ENCODE results near the gene UTS2B.

Gene UTS2B

DNA sequence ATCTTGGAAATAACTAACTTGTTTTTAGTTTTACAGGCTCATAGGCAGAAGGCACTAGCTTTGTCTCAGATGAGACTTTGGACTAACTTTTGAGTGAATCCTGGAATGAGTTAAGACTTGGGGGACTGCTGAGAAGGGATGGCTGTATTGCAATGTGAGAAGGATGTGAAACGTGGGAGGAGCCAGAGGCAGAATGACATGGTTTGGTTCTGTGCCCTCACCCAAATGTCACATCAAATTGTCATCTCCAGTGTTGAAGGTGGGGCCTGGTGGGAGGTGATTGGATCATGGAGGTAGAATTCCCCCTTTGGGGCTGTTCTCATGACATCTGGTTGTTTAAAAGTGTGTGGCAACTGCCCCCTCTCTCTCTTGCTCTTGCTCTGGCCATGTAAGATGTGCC is 29.9 kb downstream of the UTS2B start:
- TF ChIP-seq, protein P1, sequence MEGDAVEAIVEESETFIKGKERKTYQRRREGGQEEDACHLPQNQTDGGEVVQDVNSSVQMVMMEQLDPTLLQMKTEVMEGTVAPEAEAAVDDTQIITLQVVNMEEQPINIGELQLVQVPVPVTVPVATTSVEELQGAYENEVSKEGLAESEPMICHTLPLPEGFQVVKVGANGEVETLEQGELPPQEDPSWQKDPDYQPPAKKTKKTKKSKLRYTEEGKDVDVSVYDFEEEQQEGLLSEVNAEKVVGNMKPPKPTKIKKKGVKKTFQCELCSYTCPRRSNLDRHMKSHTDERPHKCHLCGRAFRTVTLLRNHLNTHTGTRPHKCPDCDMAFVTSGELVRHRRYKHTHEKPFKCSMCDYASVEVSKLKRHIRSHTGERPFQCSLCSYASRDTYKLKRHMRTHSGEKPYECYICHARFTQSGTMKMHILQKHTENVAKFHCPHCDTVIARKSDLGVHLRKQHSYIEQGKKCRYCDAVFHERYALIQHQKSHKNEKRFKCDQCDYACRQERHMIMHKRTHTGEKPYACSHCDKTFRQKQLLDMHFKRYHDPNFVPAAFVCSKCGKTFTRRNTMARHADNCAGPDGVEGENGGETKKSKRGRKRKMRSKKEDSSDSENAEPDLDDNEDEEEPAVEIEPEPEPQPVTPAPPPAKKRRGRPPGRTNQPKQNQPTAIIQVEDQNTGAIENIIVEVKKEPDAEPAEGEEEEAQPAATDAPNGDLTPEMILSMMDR (conservative IDR thresholded peaks at IDR 0.05; ENCODE audit: low read length) = no peak
- no peak for DNase-seq (ENCODE audit: low read depth)
- H3K4me3 ChIP-seq (ENCODE audit: low read length) = no peak overlapping the region

DNA sequence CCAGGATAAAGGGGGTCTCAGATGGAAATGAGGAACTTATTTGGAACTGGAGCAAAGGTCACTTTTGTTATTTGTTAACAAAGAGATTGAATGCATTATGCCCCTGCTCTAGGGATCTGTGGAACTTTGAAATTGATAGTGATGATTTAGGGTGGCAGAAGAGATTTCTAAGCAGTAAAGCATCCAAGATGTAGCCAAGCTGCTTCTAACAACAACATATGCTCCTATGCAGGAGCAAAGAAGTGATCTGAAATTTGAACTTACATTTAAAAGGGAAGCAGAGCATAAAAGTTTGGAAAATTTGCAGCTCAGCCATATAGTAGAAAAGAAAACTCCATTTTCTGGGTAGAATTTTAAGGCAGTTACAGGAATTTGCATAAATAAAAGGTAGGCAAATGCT is 31.5 kb downstream of the UTS2B start:
- TF ChIP-seq, protein P1 (conservative IDR thresholded peaks at IDR 0.05; ENCODE audit: low read length) = no peak
- H3K4me3 ChIP-seq (ENCODE audit: low read length) = no peak overlapping the region
- no peak for DNase-seq (ENCODE audit: low read depth)

DNA sequence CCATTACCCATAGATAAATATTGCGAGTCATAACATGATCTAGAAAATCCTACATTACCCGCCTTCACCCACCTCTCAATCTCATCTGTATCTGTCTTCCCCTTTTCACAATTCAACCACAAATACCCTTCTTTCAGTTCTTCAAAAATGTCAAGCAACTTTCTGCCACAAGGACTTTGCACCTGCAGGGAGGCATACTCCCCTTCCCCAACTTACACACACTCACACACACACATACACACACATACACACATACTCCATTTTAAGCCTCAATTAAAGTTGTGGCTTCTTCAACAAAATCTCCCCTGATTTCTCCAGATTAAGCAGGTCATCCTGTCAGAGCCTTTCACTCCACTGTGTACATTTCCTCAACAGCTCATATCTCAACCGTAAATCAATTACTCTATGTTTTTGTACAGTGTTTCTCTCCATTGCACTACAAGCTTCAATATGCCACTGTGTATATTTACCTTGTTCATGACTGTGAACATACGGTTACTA is 34.2 kb downstream of the UTS2B start:
- no peak overlapping the region for H3K4me3 ChIP-seq (ENCODE audit: low read length)
- TF ChIP-seq, protein P1 (conservative IDR thresholded peaks at IDR 0.05; ENCODE audit: low read length) = no peak
- DNase-seq (ENCODE audit: low read depth) = no peak

DNA sequence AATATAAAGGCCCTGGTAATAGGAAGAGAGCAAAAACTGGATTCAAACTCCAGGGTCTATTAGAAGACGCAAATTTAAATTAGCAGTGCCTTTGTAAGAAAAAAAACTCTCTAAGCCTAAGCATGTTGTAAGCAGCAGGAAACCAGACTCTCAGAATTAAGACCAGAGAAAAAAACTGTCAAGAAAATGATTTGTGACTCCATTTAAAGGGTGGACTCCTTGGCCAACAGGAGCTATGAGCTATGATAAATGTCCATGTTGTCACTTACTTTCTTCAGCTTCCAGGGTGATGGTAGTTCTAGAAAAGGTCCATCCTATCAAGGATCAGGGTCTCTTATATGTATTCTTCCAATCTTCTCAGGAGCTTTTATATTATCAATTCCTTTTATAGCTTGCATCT is 36.0 kb downstream of the UTS2B start:
- no peak for DNase-seq (ENCODE audit: low read depth)
- no peak overlapping the region for H3K4me3 ChIP-seq (ENCODE audit: low read length)
- TF ChIP-seq, protein P1 (conservative IDR thresholded peaks at IDR 0.05; ENCODE audit: low read length) = no peak

DNA sequence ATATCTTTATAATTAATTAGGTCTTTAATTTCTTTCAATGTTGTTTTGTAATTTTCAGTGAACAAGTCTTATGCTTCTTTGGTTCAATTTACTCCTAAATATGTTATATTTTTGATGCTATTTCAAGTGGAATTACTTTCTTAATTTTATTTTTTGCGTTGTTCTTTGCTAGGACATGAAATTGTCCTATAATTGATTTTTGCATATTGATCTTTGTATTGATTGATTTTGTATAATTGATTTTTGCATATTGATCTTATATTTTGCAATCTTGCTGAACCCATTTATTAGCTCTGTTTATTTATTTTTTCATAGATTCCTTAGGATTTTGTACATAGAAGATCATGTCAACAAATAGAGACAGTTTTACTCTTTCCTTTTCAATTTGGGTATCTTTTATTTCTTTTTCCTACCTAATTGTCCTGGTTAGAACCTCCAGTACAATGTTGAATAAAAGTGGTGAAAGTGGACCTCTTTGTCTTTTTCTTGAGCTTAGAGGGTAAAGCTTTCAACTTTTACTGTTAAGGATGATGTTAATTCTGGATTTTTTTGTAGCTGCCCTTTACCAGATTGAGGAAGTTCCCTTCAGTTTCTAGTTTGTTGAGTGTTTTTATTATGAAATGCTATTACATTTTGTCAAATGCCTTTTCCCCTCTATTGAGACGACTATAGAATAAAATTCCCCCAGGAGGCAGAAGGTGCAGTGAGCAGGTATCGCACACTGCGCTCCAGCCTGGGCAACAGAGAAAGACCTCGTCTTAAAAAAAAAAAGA is 37.9 kb downstream of the UTS2B start:
- no peak for DNase-seq (ENCODE audit: low read depth)
- TF ChIP-seq, protein P1 (conservative IDR thresholded peaks at IDR 0.05; ENCODE audit: low read length) = no peak
- H3K4me3 ChIP-seq (ENCODE audit: low read length) = no peak overlapping the region

DNA sequence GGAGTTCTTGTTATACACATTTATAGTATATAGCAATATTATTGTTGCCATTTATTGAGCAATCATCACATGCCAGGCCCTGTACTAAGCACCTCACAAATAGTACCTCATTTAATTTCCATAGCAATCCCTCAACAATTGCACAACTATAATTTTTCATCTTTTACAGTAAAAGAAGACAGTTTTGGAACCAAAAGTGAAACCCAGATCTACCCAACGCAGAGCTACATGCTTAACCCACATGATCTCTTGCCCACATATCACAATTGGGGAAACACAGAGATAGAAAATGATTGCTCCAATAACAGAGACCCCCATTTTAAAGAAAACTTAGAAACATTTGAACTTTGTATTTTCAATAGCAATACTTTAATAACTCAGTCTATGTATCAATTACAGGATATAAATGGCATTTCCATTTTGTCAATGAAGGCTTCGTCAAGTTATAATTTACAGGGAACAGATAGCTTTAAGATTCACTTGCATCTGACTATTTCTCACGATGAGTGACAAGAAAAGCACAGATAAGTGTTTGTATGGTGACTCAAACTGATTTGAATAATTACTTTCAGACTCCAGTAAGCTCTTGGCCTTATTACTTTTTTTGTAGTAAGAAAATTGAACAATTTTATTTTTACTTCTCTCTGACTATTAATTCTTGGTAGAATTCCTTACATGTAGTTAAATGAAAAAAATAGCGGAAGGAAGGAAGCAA is 39.9 kb downstream of the UTS2B start:
- no peak overlapping the region for H3K4me3 ChIP-seq (ENCODE audit: low read length)
- TF ChIP-seq, protein P1 (conservative IDR thresholded peaks at IDR 0.05; ENCODE audit: low read length) = no peak
- DNase-seq (ENCODE audit: low read depth) = peak; percentile 40

DNA sequence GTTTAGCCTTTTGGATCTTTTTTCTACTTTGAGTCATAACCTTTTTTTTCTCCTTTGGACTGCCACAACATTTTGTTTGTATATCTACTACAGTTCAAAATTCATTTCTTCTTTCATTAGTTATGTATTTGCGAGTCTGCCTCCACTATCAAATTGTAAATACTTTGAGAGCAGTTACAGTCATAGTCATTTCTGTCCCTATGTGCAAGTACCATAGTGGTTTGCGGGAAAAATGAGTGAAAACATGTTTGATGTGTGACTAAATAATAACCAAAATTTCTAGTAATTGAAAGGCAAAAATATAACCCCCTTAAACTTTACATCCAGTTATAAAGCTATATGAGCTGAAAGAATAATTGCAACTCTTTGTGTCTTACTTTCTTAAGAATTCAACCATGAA is 46.9 kb downstream of the UTS2B start:
- TF ChIP-seq, protein P1 (conservative IDR thresholded peaks at IDR 0.05; ENCODE audit: low read length) = no peak
- DNase-seq (ENCODE audit: low read depth) = no peak
- no peak overlapping the region for H3K4me3 ChIP-seq (ENCODE audit: low read length)

Data from AG10803 (cell line).